Heart right ventricle (tissue), 16 donors: ENCODE results near the gene MOSMO. TPM values are rescaled to one million over a fixed set of nuclear protein-coding genes. Genes with fewer than 3 reads are reported as not detected.

Experiments
- ATAC-seq, 8 donors: fragments of 200-7000 bp; cut with Tn5 transposase; one replicate each; pipeline ENCODE4 v1.9.1; 2020; ENCODE audit warnings: mild to moderate bottlenecking in 8 of 8, moderate library complexity in 8 of 8, moderate number of reproducible peaks in 1 of 8
- DNase-seq, 2 donors: peaks; one replicate each; pipeline ENCODE4 v3.0.0-alpha.2; 2020
- H3K27ac ChIP-seq, 10 donors: fragments of 200-600 bp; sonication (generic) in 2 of 10; one replicate each; pipeline versions ENCODE4 v1.5.0 to v1.8.0; 2020 to 2022; ENCODE audit warnings: mild to moderate bottlenecking in 3 of 10
- H3K27me3 ChIP-seq, 7 donors: fragments of 200-600 bp; one replicate each; pipeline ENCODE4 v1.8.0; 2021 to 2022; ENCODE audit warnings: mild to moderate bottlenecking in 2 of 7
- H3K36me3 ChIP-seq, 9 donors: fragments of 200-600 bp; sonication (generic) in 1 of 9; one replicate each; pipeline versions ENCODE4 v1.5.0 to v1.8.0; 2020 to 2022; ENCODE audit warnings: mild to moderate bottlenecking in 2 of 9
- H3K4me1 ChIP-seq, 9 donors: fragments of 200-600 bp; sonication (generic) in 1 of 9; one replicate each; pipeline versions ENCODE4 v1.5.0 to v1.8.0; 2020 to 2022; ENCODE audit warnings: mild to moderate bottlenecking in 4 of 9
- H3K4me3 ChIP-seq, 10 donors: fragments of 200-600 bp; sonication (generic) in 2 of 10; one replicate each; pipeline versions ENCODE4 v1.5.0 to v1.8.0; 2020 to 2022; ENCODE audit warnings: mild to moderate bottlenecking in 7 of 10, moderate library complexity in 2 of 10
- H3K9me3 ChIP-seq, 11 donors: fragments of 200-600 bp in 10 of 11; sonication (generic) in 2 of 11; one replicate each; pipeline versions ENCODE4 v1.5.0 to v1.8.0; 2013 to 2022; ENCODE audit warnings: mild to moderate bottlenecking in 2 of 11, control low read depth in 1 of 11, moderate library complexity in 1 of 11
- WGBS, 2 donors: extraction: QIAGEN DNeasy Blood & Tissue Kit; methylation state at CpG; one replicate each; pipeline ENCODE4 v1.1.7; 2013; ENCODE audit warnings: inconsistent platforms in 1 of 2; 5-methylcytosine and 5-hydroxymethylcytosine counted together
- intact Hi-C, 10 donors: fragments of 100-400 bp; cut with DNase I; formaldehyde crosslinking; loops; one replicate each; pipeline versions ENCODE4 v1.11.1 to v1.14.2; 2022
- polyA plus RNA-seq, 2 donors: library from polyadenylated mRNA; stranded (reverse); fragments of 200-250 nt; gene quantifications; one replicate each; pipeline ENCODE4 v1.2.3, GENCODE V29; 2013
- total RNA-seq, 10 donors: library from RNA; stranded (reverse); fragmentation: NEBNext Ultra II Directional in 3 of 10; extraction: Animal tissue kit (Norgen Biotek cat#: 25700) in 3 of 10; gene quantifications; one replicate each; pipeline versions ENCODE4 v1.2.1 to v1.2.4, GENCODE V29; 2021 to 2023
- TF ChIP-seq, protein P1 (sequence below), 9 donors: fragments of 200-600 bp; sonication (generic) in 2 of 9; IDR thresholded peaks; one replicate each; pipeline versions ENCODE4 v1.5.0 to v1.8.0; 2021 to 2022; ENCODE audit warnings: antibody characterized with exemption in 9 of 9, mild to moderate bottlenecking in 5 of 9, moderate library complexity in 1 of 9
- donor health status: Arrhythmogenic right ventricular cardiomyopathy.
- donor health status: ischemic (EF 13 %, LVEDD 7.1; RV severe dilation, severe dysfunction).
- donor health status: healthy with polysubstance abuse.
- donor health status: DM: no; HTN: yes; CAD: no.
- donor health status: DM: no; HTN: no; CAD: no.
- donor health status: ischemic (EF 25% LVEDD 6.9; RV normal size, moderate dysfunction).
- donor health status: ischemic (EF 25% LVEDD 5.7; RV mildly dilated, moderate dysfunction).
- donor health status: healthy.
- donor health status: DM: yes; HTN: yes; CAD: no.
- donor health status: Ischemic cardiomyopathy.
- donor health status: ischemic (EF 35%, LVEDD 5.7; RV mildly dilated, moderate dysfunction).
- donor health status: nonischemic (EF 11% LVEDD 7.7; RV severe dilation, severe dysfunction).
- donor health status: DM: yes; HTN: yes; CAD: no.
- donor health status: PGD.
- donor health status: ischemic (EF 29% LVEDD 5.4; RV normal size, mild dysfunction).
- donor health status: nonischemic (EF 23%, LVEDD 6.1; RV moderate dilation, normal function).

MOSMO gene
- total and polyA plus RNA-seq, 12 donors = 7.5 to 13.0 (median 11.3) TPM

DNA sequence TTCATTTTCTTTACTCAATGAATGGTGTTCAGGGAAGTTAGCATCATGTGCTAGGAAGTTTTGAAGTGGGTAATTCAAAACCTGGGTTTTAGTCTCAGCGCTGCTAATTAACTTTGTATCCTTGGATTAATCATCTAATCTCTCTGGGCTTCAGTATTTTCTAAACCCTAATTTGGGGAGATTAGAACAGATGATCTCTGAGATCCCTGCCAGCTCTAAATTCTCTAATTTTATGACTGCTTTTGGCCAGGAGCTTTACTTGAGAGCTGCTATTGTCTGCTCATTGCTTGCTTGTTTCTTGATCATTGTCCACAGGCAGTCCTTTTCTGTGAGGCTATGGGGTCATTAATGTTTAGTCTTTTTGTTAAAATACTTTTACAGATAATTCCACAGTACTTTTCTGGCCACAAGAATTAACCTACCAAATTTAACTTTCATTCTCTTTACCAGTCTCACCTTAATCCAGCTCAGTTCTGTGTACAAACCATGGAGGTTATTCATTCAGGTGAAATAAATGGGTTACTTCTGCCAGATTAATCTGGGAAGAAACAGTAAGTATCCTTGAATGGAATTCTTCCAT is 56.1 kb downstream of the MOSMO start:
- Histone ChIP-seq H3K9me3 (peaks cover 0 to 9% (median 0%) of the 10 kb centered on the region in 11 donors), H3K27ac (no peak overlapping the region), H3K27me3 (no peaks in the 10 kb centered on the region), H3K4me1 (no peaks in the 10 kb centered on the region), H3K4me3 (no peak overlapping the region), H3K36me3 (peaks cover 0 to 8% (median 0%) of the 10 kb centered on the region in 9 donors)
- TF ChIP-seq, protein P1, sequence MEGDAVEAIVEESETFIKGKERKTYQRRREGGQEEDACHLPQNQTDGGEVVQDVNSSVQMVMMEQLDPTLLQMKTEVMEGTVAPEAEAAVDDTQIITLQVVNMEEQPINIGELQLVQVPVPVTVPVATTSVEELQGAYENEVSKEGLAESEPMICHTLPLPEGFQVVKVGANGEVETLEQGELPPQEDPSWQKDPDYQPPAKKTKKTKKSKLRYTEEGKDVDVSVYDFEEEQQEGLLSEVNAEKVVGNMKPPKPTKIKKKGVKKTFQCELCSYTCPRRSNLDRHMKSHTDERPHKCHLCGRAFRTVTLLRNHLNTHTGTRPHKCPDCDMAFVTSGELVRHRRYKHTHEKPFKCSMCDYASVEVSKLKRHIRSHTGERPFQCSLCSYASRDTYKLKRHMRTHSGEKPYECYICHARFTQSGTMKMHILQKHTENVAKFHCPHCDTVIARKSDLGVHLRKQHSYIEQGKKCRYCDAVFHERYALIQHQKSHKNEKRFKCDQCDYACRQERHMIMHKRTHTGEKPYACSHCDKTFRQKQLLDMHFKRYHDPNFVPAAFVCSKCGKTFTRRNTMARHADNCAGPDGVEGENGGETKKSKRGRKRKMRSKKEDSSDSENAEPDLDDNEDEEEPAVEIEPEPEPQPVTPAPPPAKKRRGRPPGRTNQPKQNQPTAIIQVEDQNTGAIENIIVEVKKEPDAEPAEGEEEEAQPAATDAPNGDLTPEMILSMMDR (IDR thresholded peaks at IDR 0.05) = no peak
- ATAC-seq (no peak), DNase-seq (no peak)
- 86 to 90% methylated on average over 1 of the region's 1 CpG for WGBS, 2 donors
- intact Hi-C loops = loop anchor here in 1 of 10 donors (5.0 kb wide), 1 partner anchor 42 kb away; no protein-coding TSS in a partner anchor

DNA sequence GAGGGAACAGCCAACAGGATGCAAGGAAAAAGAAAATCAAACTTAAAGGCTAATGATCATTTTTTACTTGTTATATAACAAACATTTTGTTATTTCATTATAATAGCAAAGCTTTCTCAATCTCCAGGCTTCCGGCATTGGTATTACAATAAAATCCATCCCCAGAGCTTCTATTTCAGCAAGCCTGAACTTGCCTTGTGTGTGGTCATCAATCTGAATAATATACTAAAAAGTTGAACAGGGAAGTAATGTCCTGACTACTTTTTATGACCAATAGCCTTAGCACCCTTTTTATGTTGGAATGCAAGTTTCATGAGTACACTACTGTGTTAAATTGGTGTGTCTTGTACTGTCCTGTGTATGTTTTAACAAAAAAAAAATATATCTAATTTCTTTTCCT is 57.3 kb downstream of the MOSMO start:
- no peaks in the 10 kb centered on the region for H3K27me3 ChIP-seq
- H3K9me3 ChIP-seq = peaks cover 0 to 9% (median 0%) of the 10 kb centered on the region in 11 donors
- DNase-seq = no peak
- WGBS, 2 donors = 95 to 99% methylated on average over 1 of the region's 1 CpG
- H3K36me3 ChIP-seq = peaks cover 0 to 8% (median 0%) of the 10 kb centered on the region in 9 donors
- intact Hi-C loops = loop anchor here in 1 of 10 donors (5.0 kb wide), 1 partner anchor 232 kb away; the partner anchor contains the start of gene POLR3E
- ATAC-seq = no peak
- H3K4me3 ChIP-seq = no peak overlapping the region
- TF ChIP-seq, protein P1 (IDR thresholded peaks at IDR 0.05) = no peak
- no peak overlapping the region for H3K27ac ChIP-seq
- H3K4me1 ChIP-seq = peaks cover 0 to 12% (median 4%) of the 10 kb centered on the region in 9 donors

DNA sequence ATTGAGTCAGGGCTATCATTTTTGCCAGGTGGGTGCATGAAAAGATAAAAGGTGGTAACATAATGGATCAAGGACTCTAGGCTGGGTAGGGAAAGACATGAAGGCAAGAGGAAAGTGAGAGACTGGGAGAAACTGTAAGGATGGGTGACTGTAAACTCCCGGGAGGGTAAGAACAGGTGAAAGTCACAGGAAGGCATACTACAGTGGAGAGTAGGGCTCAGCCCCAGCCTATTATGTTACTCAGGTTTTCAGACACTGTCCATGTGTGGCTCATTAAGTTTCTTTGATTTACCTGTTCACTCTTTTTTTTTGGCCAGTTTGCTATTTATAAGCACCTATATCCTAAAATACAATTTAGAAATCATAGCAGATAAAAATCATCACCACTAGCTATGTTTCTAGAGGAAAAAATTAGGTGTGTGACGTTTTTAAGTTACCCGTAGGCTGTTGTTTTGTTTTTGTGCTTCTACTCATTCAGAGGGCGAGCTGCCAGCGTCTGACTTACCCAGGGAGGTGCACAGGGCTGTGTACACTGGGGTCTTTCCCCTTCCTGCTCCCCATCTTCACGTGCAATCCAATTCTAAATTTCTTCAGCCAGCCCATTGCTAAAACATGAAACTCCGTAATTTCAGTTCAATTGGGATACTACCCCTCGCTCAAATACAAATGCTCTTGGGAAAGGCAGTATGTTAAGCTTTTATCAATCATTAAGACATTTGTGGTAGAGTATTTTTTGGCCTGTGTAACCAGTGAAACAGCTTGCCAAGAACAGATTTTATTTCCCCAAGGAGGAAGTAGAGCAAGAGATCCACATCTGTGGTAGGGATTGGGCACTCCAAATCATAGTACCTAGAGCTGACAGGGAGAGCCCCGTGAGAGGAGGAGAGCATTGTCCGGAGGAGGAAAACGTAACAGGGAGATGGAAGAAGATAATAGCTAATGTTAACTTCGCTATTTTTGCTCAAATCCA is 62.7 kb downstream of the MOSMO start:
- TF ChIP-seq, protein P1 (IDR thresholded peaks at IDR 0.05) = no peak
- WGBS, 2 donors = 42 to 61% methylated on average over 12 of the region's 12 CpGs
- DNase-seq = no peak
- H3K27me3 ChIP-seq = no peaks in the 10 kb centered on the region
- peaks cover 0 to 9% (median 0%) of the 10 kb centered on the region in 11 donors for H3K9me3 ChIP-seq
- H3K27ac ChIP-seq = peak overlapping the region in 6 of 10 donors; percentile 17 to 42 (median 30)
- H3K4me1 ChIP-seq = peaks cover 0 to 39% (median 16%) of the 10 kb centered on the region in 9 donors
- H3K4me3 ChIP-seq = peak overlapping the region in 3 of 10 donors; percentile 3 to 23 (median 7)
- peak in 6 of 8 donors; percentile 23 to 56 (median 48) for ATAC-seq
- peaks cover 0 to 10% (median 0%) of the 10 kb centered on the region in 9 donors for H3K36me3 ChIP-seq
- intact Hi-C loops = loop anchor here in 3 of 10 donors (10.0 kb wide), 1 partner anchor 114 kb away; no protein-coding TSS in a partner anchor

DNA sequence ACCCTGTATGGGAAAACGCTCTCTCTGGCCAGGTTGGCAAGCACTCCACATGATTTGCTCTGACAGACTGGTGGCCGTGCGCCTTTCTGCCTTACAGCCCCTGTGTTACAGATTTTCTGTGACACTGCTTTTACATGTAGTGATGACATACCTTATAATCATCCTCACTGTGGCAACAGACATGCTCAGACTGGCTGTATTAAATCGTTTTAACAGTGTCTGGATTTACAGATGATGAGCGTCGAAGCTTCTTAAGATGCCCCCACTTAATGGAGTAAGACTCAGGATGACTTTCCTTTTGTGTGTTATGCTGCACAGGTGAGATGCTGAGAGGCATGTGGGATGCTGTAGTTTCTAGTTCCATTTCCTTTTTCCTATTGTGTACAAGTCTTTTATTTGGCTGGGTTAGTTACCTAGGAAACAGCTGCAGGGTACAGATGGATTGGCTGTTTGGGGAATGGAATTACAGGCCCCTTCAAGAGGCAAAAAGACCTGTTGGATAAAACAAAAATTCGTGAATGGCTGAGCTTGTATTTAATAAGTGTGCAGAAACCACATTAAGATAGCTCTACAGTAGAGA is 63.5 kb downstream of the MOSMO start:
- DNase-seq (no peak), ATAC-seq (peak in 1 of 8 donors; percentile 47)
- H3K9me3 ChIP-seq = peaks cover 0 to 9% (median 0%) of the 10 kb centered on the region in 11 donors
- peak overlapping the region in 4 of 10 donors; percentile 20 to 42 (median 34) for H3K27ac ChIP-seq
- TF ChIP-seq, protein P1 (IDR thresholded peaks at IDR 0.05) = no peak
- H3K36me3 ChIP-seq = peaks cover 0 to 14% (median 0%) of the 10 kb centered on the region in 9 donors
- H3K27me3 ChIP-seq = no peaks in the 10 kb centered on the region
- intact Hi-C loops = loop anchor here in 3 of 10 donors (10.0 kb wide), 1 partner anchor 113 kb away; no protein-coding TSS in a partner anchor
- H3K4me1 ChIP-seq = peaks cover 0 to 39% (median 16%) of the 10 kb centered on the region in 9 donors
- 56 to 69% methylated on average over 7 of the region's 7 CpGs for WGBS, 2 donors
- H3K4me3 ChIP-seq = peak overlapping the region in 3 of 10 donors; percentile 3 to 23 (median 7)
